ENCODE results near the gene FAM222A. TPM values are rescaled to one million over a fixed set of nuclear protein-coding genes. Genes with fewer than 3 reads are reported as not detected.

Gene FAM222A
- total RNA-seq, 5 donors from 2014 or later (not counting 1 experiment from before 2014, with no cell fraction given), result 0.95 to 4.2 (median 1.6) TPM

DNA sequence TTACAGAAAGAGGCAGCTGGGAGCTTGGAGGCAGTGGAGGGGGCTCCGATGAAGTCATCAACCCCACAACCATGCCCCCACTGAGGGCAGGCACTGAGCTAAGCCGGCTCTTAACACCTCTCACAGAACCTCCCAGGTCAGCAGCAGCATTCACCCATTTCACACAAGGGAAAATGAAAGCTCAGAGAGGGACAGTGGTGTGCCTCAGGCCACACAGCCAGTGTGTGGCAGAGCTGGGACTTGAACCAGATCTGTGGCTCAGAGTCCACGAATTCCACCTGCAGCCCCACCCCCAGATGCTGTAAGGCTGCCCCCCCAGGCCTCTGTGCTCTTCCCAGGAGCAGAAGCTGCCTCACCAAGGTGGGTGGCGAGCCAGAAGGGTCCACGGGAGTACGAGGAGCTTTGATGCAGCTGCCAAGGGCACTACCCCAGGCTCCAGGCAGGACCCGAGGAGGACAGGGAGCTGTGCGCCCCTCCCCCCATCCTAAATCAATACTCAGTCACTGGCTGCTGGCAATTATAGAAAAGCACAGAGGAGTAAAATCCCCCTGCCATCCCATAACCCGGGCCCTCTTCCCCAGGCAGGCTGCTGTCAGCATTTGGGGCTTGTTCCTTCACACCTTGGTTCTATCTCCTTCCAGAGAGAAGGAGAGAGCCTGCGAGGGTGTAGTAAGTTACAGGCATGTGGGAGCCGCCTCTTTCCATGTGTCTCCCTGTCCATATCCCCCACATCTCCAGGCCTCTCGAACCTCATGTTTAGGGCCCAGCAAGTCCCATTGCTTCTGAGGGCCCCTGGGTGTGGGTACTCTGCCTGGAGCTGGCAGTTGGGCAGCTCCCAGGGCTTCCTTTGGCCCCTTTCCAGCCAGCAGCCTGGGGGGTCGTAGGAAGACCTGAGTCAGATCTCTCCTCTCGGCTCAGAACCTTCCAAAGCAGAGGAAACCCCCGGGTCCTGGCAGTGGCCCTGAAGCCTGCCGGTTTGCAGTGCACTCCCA is 47.6 kb downstream of the FAM222A start:
- ChIA-PET CTCF (no interaction called here), POLR2A (interaction anchor here in 1 of 2 donors (0.6 kb wide), 1 partner anchor 11 kb away, joined by 4 read pairs; no protein-coding TSS in a partner anchor)
- Histone ChIP-seq H3K27me3 (replicated peaks in 1 of 2; ENCODE audit: control insufficient read depth in 2 of 2, extremely low read depth in 1 of 2, insufficient read depth in 2 of 2, low read length in 1 of 2) (peaks cover 0 to 14% of the 10 kb centered on the region in 2 experiments), H3K9me3 (no peaks in the 10 kb centered on the region), H3K4me1 (ENCODE audit: control insufficient read depth in 1 of 2, extremely low read depth in 1 of 2, insufficient read depth in 2 of 2, low read length in 2 of 2) (no peaks in the 10 kb centered on the region), H3K4me3 (ENCODE audit: control insufficient read depth in 1 of 2, extremely low read depth in 1 of 2, low read length in 1 of 2) (no peak overlapping the region), H3K27ac (ENCODE audit: low read length) (no peak overlapping the region), H3K36me3 (ENCODE audit: control insufficient read depth in 2 of 2, extremely low read depth in 1 of 2, insufficient read depth in 1 of 2, low read length in 1 of 2) (no peaks in the 10 kb centered on the region)
- H3K36me3 Mint-ChIP-seq, result peaks cover 13% of the 10 kb centered on the region
- H3K27ac Mint-ChIP-seq, result no peak overlapping the region
- WGBS (ENCODE audit: insufficient coverage), result 74% methylated on average over 10 of the region's 16 CpGs
- H3K9me3 Mint-ChIP-seq, result peaks cover 12 to 16% (median 15%) of the 10 kb centered on the region in 3 donors
- peak in 1 of 35 experiments; percentile 6 for DNase-seq
- H3K4me1 Mint-ChIP-seq, result peaks cover 0 to 3% (median 0%) of the 10 kb centered on the region in 3 donors
- no peak overlapping the region for H3K4me3 Mint-ChIP-seq
- no peak for ATAC-seq (replicated peaks in 1 of 4)
- H3K27me3 Mint-ChIP-seq, result peaks cover 7% of the 10 kb centered on the region in 2 donors

DNA sequence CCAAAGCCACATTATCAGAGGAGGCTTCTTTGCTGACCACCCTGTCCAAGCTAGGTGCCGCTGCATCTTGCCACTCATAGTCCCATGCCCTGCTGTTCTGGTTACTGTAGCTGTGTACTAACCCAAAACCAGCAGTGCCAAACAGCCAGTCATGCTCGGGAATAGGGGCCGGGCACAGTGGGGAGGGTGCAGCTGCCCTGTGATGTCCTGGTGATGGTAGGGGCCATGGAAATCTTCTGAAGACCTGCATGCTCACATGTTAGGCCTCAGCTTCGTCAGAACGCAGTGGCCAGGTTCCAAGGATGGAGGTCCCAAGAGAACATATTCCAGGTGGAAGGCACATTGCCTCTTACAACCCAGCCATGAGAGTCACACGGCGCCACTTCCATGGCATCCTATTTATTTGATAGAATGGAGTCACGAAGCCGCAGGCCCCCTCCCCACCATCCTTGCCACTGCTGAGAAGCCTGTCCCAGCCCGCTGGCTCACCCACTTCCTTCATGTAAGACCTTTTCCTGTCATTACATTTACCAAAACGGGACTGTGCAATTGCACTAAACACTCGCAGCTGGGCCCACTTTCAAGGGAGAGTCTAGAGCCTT is 48.5 kb downstream of the FAM222A start:
- Mint-ChIP-seq H3K27ac (no peak overlapping the region), H3K9me3 (peaks cover 3 to 7% (median 6%) of the 10 kb centered on the region in 3 donors), H3K4me3 (no peak overlapping the region), H3K27me3 (peaks cover 4 to 7% of the 10 kb centered on the region in 2 donors), H3K4me1 (peaks cover 0 to 3% (median 0%) of the 10 kb centered on the region in 3 donors), H3K36me3 (peaks cover 4% of the 10 kb centered on the region)
- Histone ChIP-seq H3K9me3 (no peaks in the 10 kb centered on the region), H3K4me3 (ENCODE audit: control insufficient read depth in 1 of 2, extremely low read depth in 1 of 2, low read length in 1 of 2) (no peak overlapping the region), H3K36me3 (ENCODE audit: control insufficient read depth in 2 of 2, extremely low read depth in 1 of 2, insufficient read depth in 1 of 2, low read length in 1 of 2) (no peaks in the 10 kb centered on the region), H3K27me3 (replicated peaks in 1 of 2; ENCODE audit: control insufficient read depth in 2 of 2, extremely low read depth in 1 of 2, insufficient read depth in 2 of 2, low read length in 1 of 2) (peaks cover 0 to 14% of the 10 kb centered on the region in 2 experiments), H3K27ac (ENCODE audit: low read length) (no peak overlapping the region), H3K4me1 (ENCODE audit: control insufficient read depth in 1 of 2, extremely low read depth in 1 of 2, insufficient read depth in 2 of 2, low read length in 2 of 2) (no peaks in the 10 kb centered on the region)
- DNase-seq (peak in 1 of 35 experiments; percentile 2), ATAC-seq (replicated peaks in 1 of 4) (no peak)
- POLR2A ChIA-PET, result no interaction called here
- WGBS (ENCODE audit: insufficient coverage), result 97% methylated on average over 6 of the region's 12 CpGs
- CTCF ChIA-PET, result no interaction called here

- Histone ChIP-seq H3K9me3 (no peaks in the 10 kb centered on the region), H3K27me3 (replicated peaks in 1 of 2; ENCODE audit: control insufficient read depth in 2 of 2, extremely low read depth in 1 of 2, insufficient read depth in 2 of 2, low read length in 1 of 2) (peaks cover 0 to 12% of the 10 kb centered on the region in 2 experiments), H3K36me3 (ENCODE audit: control insufficient read depth in 2 of 2, extremely low read depth in 1 of 2, insufficient read depth in 1 of 2, low read length in 1 of 2) (no peaks in the 10 kb centered on the region), H3K4me1 (ENCODE audit: control insufficient read depth in 1 of 2, extremely low read depth in 1 of 2, insufficient read depth in 2 of 2, low read length in 2 of 2) (no peaks in the 10 kb centered on the region), H3K27ac (ENCODE audit: low read length) (no peak overlapping the region), H3K4me3 (ENCODE audit: control insufficient read depth in 1 of 2, extremely low read depth in 1 of 2, low read length in 1 of 2) (no peak overlapping the region)
- ATAC-seq (replicated peaks in 1 of 4), result no peak
- Mint-ChIP-seq H3K4me3 (no peak overlapping the region), H3K9me3 (peaks cover 0 to 4% (median under 1%) of the 10 kb centered on the region in 3 donors), H3K36me3 (no peaks in the 10 kb centered on the region), H3K4me1 (peaks cover 0 to 3% (median 0%) of the 10 kb centered on the region in 3 donors), H3K27me3 (peaks cover 0 to 1% of the 10 kb centered on the region in 2 donors), H3K27ac (no peak overlapping the region)
- 83% methylated on average over 2 of the region's 2 CpGs for WGBS (ENCODE audit: insufficient coverage)
- CTCF ChIA-PET, result no interaction called here
- peak in 1 of 35 experiments; percentile 9 for DNase-seq
- POLR2A ChIA-PET, result interaction anchor here in 1 of 2 donors (0.5 kb wide), 1 partner anchor 123 kb away, joined by 5 read pairs; no protein-coding TSS in a partner anchor
Observed at GRCh38 chr12:109762673-109763191, 49.1 kb downstream of the FAM222A start.

GRCh38 chr12:109763201-109763841 is 49.7 kb downstream of the FAM222A start:
- CTCF ChIA-PET, result no interaction called here
- H3K4me1 Mint-ChIP-seq, result peaks cover 0 to 3% (median 0%) of the 10 kb centered on the region in 3 donors
- H3K4me3 Mint-ChIP-seq, result no peak overlapping the region
- Histone ChIP-seq H3K9me3 (no peaks in the 10 kb centered on the region), H3K27ac (ENCODE audit: low read length) (no peak overlapping the region), H3K4me3 (ENCODE audit: control insufficient read depth in 1 of 2, extremely low read depth in 1 of 2, low read length in 1 of 2) (no peak overlapping the region), H3K27me3 (replicated peaks in 1 of 2; ENCODE audit: control insufficient read depth in 2 of 2, extremely low read depth in 1 of 2, insufficient read depth in 2 of 2, low read length in 1 of 2) (peaks cover 0 to 7% of the 10 kb centered on the region in 2 experiments), H3K36me3 (ENCODE audit: control insufficient read depth in 2 of 2, extremely low read depth in 1 of 2, insufficient read depth in 1 of 2, low read length in 1 of 2) (no peaks in the 10 kb centered on the region), H3K4me1 (ENCODE audit: control insufficient read depth in 1 of 2, extremely low read depth in 1 of 2, insufficient read depth in 2 of 2, low read length in 2 of 2) (no peaks in the 10 kb centered on the region)
- H3K9me3 Mint-ChIP-seq, result peaks cover 0 to 4% (median 0%) of the 10 kb centered on the region in 3 donors
- DNase-seq, result no peak
- H3K27me3 Mint-ChIP-seq, result no peaks in the 10 kb centered on the region
- no peak for ATAC-seq (replicated peaks in 1 of 4)
- no peak overlapping the region for H3K27ac Mint-ChIP-seq
- H3K36me3 Mint-ChIP-seq, result no peaks in the 10 kb centered on the region
- POLR2A ChIA-PET, result interaction anchor here in 1 of 2 donors (0.5 kb wide), 1 partner anchor 123 kb away, joined by 5 read pairs; no protein-coding TSS in a partner anchor
- 24% methylated on average over 2 of the region's 3 CpGs for WGBS (ENCODE audit: insufficient coverage)

- H3K27me3 ChIP-seq (replicated peaks in 1 of 2; ENCODE audit: control insufficient read depth in 2 of 2, extremely low read depth in 1 of 2, insufficient read depth in 2 of 2, low read length in 1 of 2), result peaks cover 0 to 7% of the 10 kb centered on the region in 2 experiments
- CTCF ChIA-PET, result no interaction called here
- H3K9me3 ChIP-seq, result no peaks in the 10 kb centered on the region
- H3K27ac ChIP-seq (ENCODE audit: low read length), result no peak overlapping the region
- WGBS (ENCODE audit: insufficient coverage), result 100% methylated on average over 1 of the region's 3 CpGs
- Mint-ChIP-seq H3K27ac (no peak overlapping the region), H3K4me3 (no peak overlapping the region), H3K9me3 (peaks cover 0 to 4% (median 0%) of the 10 kb centered on the region in 3 donors), H3K4me1 (peaks cover 0 to 3% (median 0%) of the 10 kb centered on the region in 3 donors), H3K36me3 (no peaks in the 10 kb centered on the region), H3K27me3 (no peaks in the 10 kb centered on the region)
- H3K4me1 ChIP-seq (ENCODE audit: control insufficient read depth in 1 of 2, extremely low read depth in 1 of 2, insufficient read depth in 2 of 2, low read length in 2 of 2), result no peaks in the 10 kb centered on the region
- DNase-seq (no peak), ATAC-seq (replicated peaks in 1 of 4) (no peak)
- no peaks in the 10 kb centered on the region for H3K36me3 ChIP-seq (ENCODE audit: control insufficient read depth in 2 of 2, extremely low read depth in 1 of 2, insufficient read depth in 1 of 2, low read length in 1 of 2)
- no peak overlapping the region for H3K4me3 ChIP-seq (ENCODE audit: control insufficient read depth in 1 of 2, extremely low read depth in 1 of 2, low read length in 1 of 2)
- POLR2A ChIA-PET, result interaction anchor here in 1 of 2 donors (0.6 kb wide), 1 partner anchor 10 kb away, joined by 3 read pairs; no protein-coding TSS in a partner anchor
Observed at GRCh38 chr12:109764123-109764522, 50.5 kb downstream of the FAM222A start.
